ENCODE measurements around the gene DMBX1. TPM values are rescaled to one million over a fixed set of nuclear protein-coding genes. Genes with fewer than 3 reads are reported as not detected.

The DMBX1 gene
- total RNA-seq: under 1 TPM in 3 of 4 donors, not detected in 1; 0.25 to 0.55 (median 0.30) TPM

DNA sequence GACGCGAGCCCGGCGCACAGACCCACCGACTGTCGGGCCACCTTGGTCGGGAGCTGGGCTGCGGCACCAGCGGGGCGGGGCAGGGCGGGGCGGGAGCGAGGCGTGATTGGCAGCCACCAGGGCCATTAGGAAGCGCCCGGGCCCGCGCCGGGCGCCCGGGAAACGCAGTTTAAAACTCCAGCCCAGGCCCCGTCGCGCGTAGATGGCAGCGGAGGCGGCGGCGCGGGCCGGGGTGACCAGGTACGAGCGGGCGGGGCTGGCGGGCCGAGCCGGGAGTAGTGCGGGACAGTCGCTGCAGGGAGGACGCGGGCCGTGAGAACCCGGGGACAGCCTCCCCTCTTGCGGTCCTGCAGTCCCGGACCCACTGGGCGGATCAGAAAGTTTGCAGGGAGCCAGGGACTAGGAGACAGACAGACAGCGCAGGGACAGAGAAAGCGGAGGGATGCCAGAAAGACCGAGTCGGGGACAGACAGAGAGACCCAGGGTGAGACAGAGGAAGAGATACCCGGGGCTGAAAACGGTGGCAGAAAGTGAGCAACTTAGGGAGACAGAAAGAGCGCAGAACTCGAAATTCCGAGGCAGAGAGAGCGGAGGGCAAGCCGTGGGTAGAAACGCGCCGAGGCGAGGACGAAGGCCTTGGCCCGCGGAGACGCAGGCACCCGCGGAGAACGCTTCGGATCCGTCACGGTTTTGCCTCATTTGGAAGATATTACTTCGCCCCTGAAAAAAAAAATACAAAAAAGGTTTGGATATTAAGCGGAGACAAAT lies at the start of gene DMBX1:
Gene DMBX1, plus strand, starts transcription at position 199 of the 768 bp plus-strand sequence. CDS start 17,175 bp downstream, outside the sequence.
- Histone ChIP-seq H3K9me3 (no peaks in the 10 kb centered on the region), H3K4me1 (peaks cover 34% of the 10 kb centered on the region), H3K4me3 (peak within 1 kb of the TSS; percentile 40), H3K27ac (no peak within 1 kb of the TSS), H3K36me3 (no peaks in the 10 kb centered on the region), H3K27me3 (peaks cover 100% of the 10 kb centered on the region)
- TF ChIP-seq, protein P1, sequence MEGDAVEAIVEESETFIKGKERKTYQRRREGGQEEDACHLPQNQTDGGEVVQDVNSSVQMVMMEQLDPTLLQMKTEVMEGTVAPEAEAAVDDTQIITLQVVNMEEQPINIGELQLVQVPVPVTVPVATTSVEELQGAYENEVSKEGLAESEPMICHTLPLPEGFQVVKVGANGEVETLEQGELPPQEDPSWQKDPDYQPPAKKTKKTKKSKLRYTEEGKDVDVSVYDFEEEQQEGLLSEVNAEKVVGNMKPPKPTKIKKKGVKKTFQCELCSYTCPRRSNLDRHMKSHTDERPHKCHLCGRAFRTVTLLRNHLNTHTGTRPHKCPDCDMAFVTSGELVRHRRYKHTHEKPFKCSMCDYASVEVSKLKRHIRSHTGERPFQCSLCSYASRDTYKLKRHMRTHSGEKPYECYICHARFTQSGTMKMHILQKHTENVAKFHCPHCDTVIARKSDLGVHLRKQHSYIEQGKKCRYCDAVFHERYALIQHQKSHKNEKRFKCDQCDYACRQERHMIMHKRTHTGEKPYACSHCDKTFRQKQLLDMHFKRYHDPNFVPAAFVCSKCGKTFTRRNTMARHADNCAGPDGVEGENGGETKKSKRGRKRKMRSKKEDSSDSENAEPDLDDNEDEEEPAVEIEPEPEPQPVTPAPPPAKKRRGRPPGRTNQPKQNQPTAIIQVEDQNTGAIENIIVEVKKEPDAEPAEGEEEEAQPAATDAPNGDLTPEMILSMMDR (IDR thresholded peaks at IDR 0.05): no peak
- TF ChIP-seq POLR2A (IDR thresholded peaks at IDR 0.05) (no peak), POLR2AphosphoS5 (IDR thresholded peaks at IDR 0.05) (no peak), EP300 (IDR thresholded peaks at IDR 0.05) (no peak)
- DNase-seq (ENCODE audit: low spot score in 2 of 2): no peak
- 3% methylated on average over 49 of the region's 74 CpGs for WGBS

DNA sequence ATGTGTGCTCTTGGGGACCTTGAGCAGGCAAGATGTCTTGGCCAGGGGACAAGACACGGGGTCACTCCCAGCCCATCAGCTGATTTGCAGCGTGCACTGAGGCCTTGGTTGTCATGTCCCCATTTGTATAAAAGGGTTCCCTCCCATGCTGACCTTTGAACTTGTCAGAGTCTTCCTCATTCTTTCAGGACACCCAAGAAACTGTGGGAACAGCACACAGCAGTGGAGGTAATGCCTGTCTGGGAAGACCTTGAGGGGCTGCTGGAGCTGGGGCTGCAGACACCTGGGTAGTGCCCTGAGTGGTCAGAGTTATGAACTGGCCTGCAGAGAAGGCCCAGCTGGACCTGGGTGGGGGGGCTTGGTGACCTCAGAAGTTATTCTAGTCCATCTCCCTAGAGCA lies 49.2 kb upstream of the DMBX1 start:
- DNase-seq (ENCODE audit: low spot score in 2 of 2): no peak
- Histone ChIP-seq H3K4me1 (peaks cover 8% of the 10 kb centered on the region), H3K36me3 (no peaks in the 10 kb centered on the region), H3K27me3 (peaks cover 15% of the 10 kb centered on the region), H3K27ac (no peak overlapping the region), H3K9me3 (no peaks in the 10 kb centered on the region), H3K4me3 (no peak overlapping the region)
- TF ChIP-seq, protein P1 (IDR thresholded peaks at IDR 0.05): no peak
- TF ChIP-seq POLR2A (IDR thresholded peaks at IDR 0.05): no peak
- no peak for TF ChIP-seq EP300 (IDR thresholded peaks at IDR 0.05)
- TF ChIP-seq POLR2AphosphoS5 (IDR thresholded peaks at IDR 0.05): no peak
- 93% methylated on average over 2 of the region's 2 CpGs for WGBS

DNA sequence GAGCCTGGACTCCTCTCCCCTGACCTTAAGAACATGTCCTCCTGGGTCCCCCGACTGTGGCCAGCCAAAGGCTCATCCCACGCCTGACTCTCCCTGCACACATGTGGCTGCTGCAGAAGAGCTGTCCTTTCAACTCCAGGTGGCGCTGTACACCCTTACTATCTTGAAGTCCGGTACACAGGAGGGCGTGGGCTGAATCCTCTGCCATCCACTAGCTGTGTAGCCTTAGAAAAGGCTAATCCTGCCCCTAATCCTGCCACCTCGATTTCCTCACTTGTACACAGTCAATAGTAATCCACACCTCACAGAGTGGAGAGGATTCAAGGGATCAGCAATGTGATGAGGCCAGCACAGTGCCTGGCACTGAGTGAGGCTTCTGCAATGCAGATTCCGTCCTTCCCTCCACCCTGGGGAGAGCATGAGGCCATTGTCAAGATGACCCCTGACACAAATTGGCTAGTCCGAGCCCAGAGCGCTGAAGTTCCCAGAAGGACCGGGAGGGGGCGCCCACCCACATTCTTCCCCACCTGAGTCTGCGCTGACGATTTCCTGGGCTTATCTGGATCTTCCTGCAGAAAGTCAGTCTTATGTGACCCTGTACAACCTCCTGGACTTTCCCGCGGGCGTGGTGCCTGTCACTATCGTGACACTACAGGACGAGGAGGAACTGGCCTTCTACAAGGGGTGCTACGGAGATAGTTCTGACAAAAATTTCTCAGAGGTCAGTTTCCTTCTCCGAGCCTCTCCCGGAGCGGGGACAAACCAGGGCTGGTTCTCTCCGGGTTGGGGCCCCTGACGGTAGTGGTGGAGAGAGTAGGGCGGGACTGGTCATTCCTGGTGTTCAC lies 47.1 kb upstream of the DMBX1 start:
- DNase-seq (ENCODE audit: low spot score in 2 of 2): peak; percentile 79 to 86
- TF ChIP-seq, protein P1 (IDR thresholded peaks at IDR 0.05): peak; percentile 8 to 91
- no peak for TF ChIP-seq POLR2AphosphoS5 (IDR thresholded peaks at IDR 0.05)
- H3K27me3 ChIP-seq: peaks cover 19% of the 10 kb centered on the region
- H3K27ac ChIP-seq: no peak overlapping the region
- H3K4me1 ChIP-seq: peaks cover 11% of the 10 kb centered on the region
- no peaks in the 10 kb centered on the region for H3K36me3 ChIP-seq
- no peaks in the 10 kb centered on the region for H3K9me3 ChIP-seq
- WGBS: 22% methylated on average over 17 of the region's 25 CpGs
- peak overlapping the region; percentile 40 for H3K4me3 ChIP-seq

DNA sequence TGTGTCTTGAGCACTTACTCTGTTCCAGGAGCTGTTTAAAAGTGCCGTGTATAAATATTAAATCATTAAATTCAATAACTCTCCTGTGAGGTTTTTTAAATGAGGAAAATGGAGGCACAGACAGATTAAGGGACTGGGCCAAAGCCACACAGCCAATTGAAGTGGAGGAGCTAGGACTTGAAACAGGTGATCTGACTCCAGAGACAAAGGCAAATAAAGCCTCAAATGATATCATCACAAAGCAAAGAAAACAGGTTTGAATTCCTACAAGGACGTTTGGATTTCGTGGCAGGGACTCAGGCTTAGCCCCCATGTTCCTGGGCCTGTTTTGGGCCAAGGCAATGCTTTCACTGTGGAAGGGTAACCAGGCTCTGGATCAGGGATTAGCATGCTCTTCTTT lies 45.2 kb upstream of the DMBX1 start:
- DNase-seq (ENCODE audit: low spot score in 2 of 2): no peak
- Histone ChIP-seq H3K27me3 (peaks cover 25% of the 10 kb centered on the region), H3K27ac (no peak overlapping the region), H3K36me3 (no peaks in the 10 kb centered on the region), H3K4me1 (peaks cover 22% of the 10 kb centered on the region), H3K4me3 (no peak overlapping the region), H3K9me3 (no peaks in the 10 kb centered on the region)
- TF ChIP-seq POLR2AphosphoS5 (IDR thresholded peaks at IDR 0.05): no peak
- TF ChIP-seq, protein P1 (IDR thresholded peaks at IDR 0.05): no peak
- TF ChIP-seq POLR2A (IDR thresholded peaks at IDR 0.05): no peak
- TF ChIP-seq EP300 (IDR thresholded peaks at IDR 0.05): no peak
- WGBS: 82% methylated on average over 3 of the region's 3 CpGs

DNA sequence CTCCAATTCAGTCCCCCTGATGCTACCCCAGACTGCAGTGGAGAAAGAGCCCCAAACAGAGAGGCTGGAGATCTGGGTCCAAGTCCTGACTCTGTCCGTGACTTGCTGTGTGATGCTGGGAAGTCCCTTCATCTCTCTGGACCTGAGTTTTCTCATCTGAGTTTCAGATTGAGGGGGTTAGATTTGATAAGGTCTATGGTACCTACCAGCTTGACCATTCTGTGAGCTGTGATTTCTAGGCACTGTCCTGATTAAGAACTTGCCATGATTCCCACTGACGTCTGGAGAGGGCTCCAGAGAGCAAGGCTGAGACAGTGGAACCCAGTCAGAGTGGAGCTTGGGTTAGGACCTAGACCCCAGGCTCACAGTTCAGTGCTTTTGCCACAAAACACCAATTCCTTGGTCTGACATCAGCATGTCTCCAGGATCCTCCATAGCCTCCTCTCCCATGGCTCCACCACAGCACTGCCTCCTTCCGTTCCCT lies 43.8 kb upstream of the DMBX1 start:
- Histone ChIP-seq H3K9me3 (no peaks in the 10 kb centered on the region), H3K27ac (no peak overlapping the region), H3K36me3 (no peaks in the 10 kb centered on the region), H3K4me1 (peaks cover 22% of the 10 kb centered on the region), H3K4me3 (no peak overlapping the region), H3K27me3 (peaks cover 30% of the 10 kb centered on the region)
- no peak for DNase-seq (ENCODE audit: low spot score in 2 of 2)
- TF ChIP-seq, protein P1 (IDR thresholded peaks at IDR 0.05): no peak
- TF ChIP-seq POLR2AphosphoS5 (IDR thresholded peaks at IDR 0.05): no peak
- TF ChIP-seq EP300 (IDR thresholded peaks at IDR 0.05): no peak
- TF ChIP-seq POLR2A (IDR thresholded peaks at IDR 0.05): no peak
- WGBS: 72% methylated on average over 3 of the region's 3 CpGs

All from suprapubic skin (tissue), 4 donors.